MCF 10A (cell line): ENCODE data around the gene KIAA0513. TPM values are rescaled to one million over a fixed set of nuclear protein-coding genes. Genes with fewer than 3 reads are reported as not detected.

Experiments used
- BruUV-seq: library from RNA; stranded (reverse); fragments of 400-500 nt; replicated peaks from 2 replicates; lab custom pipeline; 2021; lab: Mats Ljungman, UMichigan
- CTCF ChIA-PET: fragments of 300-600 bp; sonication (Branson Sonifier 250); formaldehyde crosslinking; extraction: SDS; loops from one replicate; lab custom pipeline; 2021; ENCODE audit warnings: antibody characterized with exemption, inconsistent platforms; lab: Yijun Ruan, JAX
- POLR2A ChIA-PET: fragments of 300-600, 350-650 bp; sonication (Branson Sonifier 250); formaldehyde crosslinking; extraction: SDS; loops from one replicate; lab custom pipeline; 2020; ENCODE audit warnings: antibody characterized with exemption, inconsistent platforms; lab: Yijun Ruan, JAX
- DNase-seq: peaks from one replicate; pipeline ENCODE4 v3.0.0-alpha.2; 2018; ENCODE audit not compliant: unreplicated experiment
- H3K27ac Mint-ChIP-seq: one replicate; pipeline ENCODE4 v1.8.0; 2022; ENCODE audit warnings: mild to moderate bottlenecking, low read depth, mixed read lengths; ENCODE audit not compliant: unreplicated experiment
- H3K27me3 Mint-ChIP-seq: one replicate; pipeline ENCODE4 v1.8.0; 2022; ENCODE audit warnings: mixed read lengths; ENCODE audit not compliant: insufficient read depth, unreplicated experiment
- H3K36me3 Mint-ChIP-seq: one replicate; pipeline ENCODE4 v1.8.0; 2022; ENCODE audit warnings: mild to moderate bottlenecking, moderate library complexity, mixed read lengths; ENCODE audit not compliant: insufficient read depth, unreplicated experiment
- H3K4me1 Mint-ChIP-seq: one replicate; pipeline ENCODE4 v1.8.0; 2022; ENCODE audit warnings: mixed read lengths; ENCODE audit not compliant: insufficient read depth, unreplicated experiment
- H3K4me3 Mint-ChIP-seq: one replicate; pipeline ENCODE4 v1.8.0; 2022; ENCODE audit warnings: mild to moderate bottlenecking, moderate library complexity, mixed read lengths; ENCODE audit not compliant: unreplicated experiment
- H3K9me3 Mint-ChIP-seq: one replicate; pipeline ENCODE4 v1.8.0; 2022; ENCODE audit warnings: mixed read lengths; ENCODE audit not compliant: unreplicated experiment
- intact Hi-C: fragments of 100-400 bp; cut with micrococcal nuclease; formaldehyde crosslinking; loops from 2 replicates; pipeline ENCODE4 v1.14.1; 2022
- total RNA-seq: library from RNA; stranded (reverse); gene quantifications from 2 replicates; pipeline ENCODE4 v1.2.3, GENCODE V29; 2022
- TF ChIP-seq, protein P1 (sequence below): fragments of 200-600 bp; IDR thresholded peaks from one replicate; pipeline ENCODE4 v1.8.0; 2022; ENCODE audit warnings: antibody characterized with exemption, mild to moderate bottlenecking; ENCODE audit not compliant: unreplicated experiment

KIAA0513 gene
- total RNA-seq, 1 experiment from 2014 or later = 4.2 TPM

DNA sequence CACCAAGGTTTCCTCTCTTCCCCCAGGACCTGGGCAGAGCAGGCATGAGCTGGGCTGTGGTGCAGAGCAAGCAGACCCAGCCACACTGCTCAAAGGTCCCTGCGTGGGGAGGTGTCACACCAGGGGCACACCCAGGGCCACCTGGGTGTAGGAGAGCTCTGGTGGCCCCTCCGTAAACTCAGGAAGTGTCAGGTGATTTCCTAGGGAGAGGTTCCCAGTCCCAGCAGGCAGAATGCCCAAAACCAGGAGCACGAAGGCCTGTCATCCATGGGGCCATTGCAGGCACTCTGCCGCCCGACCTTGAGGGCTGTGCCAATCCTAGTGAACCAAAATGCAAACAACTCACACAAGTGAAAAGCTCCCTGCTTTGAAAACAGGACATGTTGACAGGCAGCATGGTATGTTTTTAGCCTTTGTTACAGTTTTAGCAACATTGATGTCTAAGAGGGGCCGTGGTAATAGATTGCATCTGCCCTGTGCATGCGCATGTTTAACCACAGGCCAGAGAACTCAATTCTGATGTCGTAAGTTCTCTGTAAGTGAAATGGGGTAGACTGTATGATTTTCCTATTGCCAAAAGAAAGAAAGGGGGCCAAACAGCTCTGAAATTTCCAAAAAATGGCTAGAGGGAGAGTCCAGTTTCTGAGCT, 63.4 kb downstream of the KIAA0513 start:
- intact Hi-C loops = no loop called here

DNA sequence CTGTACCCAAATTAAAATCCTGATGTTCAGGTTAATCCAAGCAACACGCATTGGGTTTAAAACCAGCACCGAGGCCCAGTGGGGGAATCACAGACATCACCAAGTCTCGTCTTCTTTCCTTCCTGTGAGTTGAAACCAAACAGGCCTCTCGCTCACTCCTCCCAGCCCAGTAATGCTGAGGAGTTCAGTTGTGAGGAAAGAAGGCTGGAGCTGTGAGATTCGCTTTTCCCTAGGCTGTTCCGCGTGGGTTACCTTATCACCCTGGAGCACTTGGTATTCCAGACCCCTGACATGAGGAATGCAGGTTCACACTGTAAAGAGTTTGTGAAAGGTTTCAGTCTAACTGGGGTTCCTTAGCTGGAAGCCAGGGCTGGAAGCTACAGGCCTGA, 63.9 kb downstream of the KIAA0513 start:
- H3K27ac Mint-ChIP-seq = no peak overlapping the region
- no peaks in the 10 kb centered on the region for H3K4me1 Mint-ChIP-seq
- ChIA-PET POLR2A (no interaction called here), CTCF (interaction anchor here (0.5 to 0.7 kb wide), 4 partner anchors 14 to 177 kb away, joined by 3 to 4 read pairs (median 4); no protein-coding TSS in a partner anchor)
- peaks cover 4% of the 10 kb centered on the region for H3K36me3 Mint-ChIP-seq
- H3K27me3 Mint-ChIP-seq = peaks cover 12% of the 10 kb centered on the region
- no peak for DNase-seq
- TF ChIP-seq, protein P1, sequence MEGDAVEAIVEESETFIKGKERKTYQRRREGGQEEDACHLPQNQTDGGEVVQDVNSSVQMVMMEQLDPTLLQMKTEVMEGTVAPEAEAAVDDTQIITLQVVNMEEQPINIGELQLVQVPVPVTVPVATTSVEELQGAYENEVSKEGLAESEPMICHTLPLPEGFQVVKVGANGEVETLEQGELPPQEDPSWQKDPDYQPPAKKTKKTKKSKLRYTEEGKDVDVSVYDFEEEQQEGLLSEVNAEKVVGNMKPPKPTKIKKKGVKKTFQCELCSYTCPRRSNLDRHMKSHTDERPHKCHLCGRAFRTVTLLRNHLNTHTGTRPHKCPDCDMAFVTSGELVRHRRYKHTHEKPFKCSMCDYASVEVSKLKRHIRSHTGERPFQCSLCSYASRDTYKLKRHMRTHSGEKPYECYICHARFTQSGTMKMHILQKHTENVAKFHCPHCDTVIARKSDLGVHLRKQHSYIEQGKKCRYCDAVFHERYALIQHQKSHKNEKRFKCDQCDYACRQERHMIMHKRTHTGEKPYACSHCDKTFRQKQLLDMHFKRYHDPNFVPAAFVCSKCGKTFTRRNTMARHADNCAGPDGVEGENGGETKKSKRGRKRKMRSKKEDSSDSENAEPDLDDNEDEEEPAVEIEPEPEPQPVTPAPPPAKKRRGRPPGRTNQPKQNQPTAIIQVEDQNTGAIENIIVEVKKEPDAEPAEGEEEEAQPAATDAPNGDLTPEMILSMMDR = no peak
- no peaks in the 10 kb centered on the region for H3K9me3 Mint-ChIP-seq
- H3K4me3 Mint-ChIP-seq = no peak overlapping the region
- BruUV-seq = no TSS peak
- intact Hi-C loops = no loop called here

More for the DNA sequence above, 63.4 kb downstream of the KIAA0513 start:
- Mint-ChIP-seq H3K9me3 (no peaks in the 10 kb centered on the region), H3K4me1 (no peaks in the 10 kb centered on the region), H3K4me3 (no peak overlapping the region), H3K27me3 (peaks cover 12% of the 10 kb centered on the region), H3K36me3 (peaks cover 4% of the 10 kb centered on the region), H3K27ac (no peak overlapping the region)
- ChIA-PET POLR2A (no interaction called here), CTCF (interaction anchor here (0.6 to 0.7 kb wide), 3 partner anchors 20 to 177 kb away, joined by 3 read pairs; no protein-coding TSS in a partner anchor)
- TF ChIP-seq, protein P1 = no peak
- BruUV-seq = no TSS peak
- no peak for DNase-seq

DNA sequence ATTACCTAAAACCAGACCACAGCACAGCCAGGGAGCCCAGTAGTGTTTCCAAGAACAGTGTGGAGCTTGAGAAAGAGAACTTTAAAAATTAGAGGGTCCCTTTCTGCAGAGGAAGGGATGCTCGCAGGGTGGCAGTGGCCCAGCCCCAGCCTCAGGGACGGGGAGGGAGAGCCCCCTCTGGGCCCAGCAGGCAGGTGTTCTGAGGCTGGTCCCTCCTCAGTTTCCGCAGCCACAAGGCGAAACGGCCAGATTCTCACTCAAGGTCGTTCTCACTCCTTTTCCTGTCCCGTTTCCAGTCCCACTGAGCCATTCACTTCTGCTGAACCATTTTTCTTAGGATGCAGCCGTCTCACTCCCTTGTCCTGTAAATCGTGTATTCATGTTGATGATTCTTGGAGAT, 64.7 kb downstream of the KIAA0513 start:
- TF ChIP-seq, protein P1 = no peak
- no TSS peak for BruUV-seq

DNA sequence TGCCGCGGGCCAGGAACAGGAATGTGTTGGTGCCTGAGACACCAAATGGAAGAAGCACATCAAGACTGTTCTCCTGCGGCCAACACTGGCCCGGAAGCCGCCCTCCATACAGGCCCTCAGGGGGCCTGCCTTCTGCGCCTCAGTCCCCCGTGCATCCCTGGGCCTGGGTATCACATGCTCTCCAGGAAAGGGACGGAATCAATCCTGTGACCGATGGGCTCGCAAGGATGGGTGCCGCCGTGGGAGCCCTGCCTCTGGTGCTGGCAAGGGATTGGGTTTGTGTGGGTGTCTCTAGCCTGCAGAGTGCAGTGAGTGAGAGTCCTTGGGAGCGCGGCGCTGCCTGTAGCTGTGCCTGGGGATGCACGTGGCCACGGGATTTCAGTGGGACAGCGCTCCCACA, 65.3 kb downstream of the KIAA0513 start:
- DNase-seq = no peak
- POLR2A ChIA-PET = no interaction called here
- H3K27ac Mint-ChIP-seq = no peak overlapping the region
- H3K4me3 Mint-ChIP-seq = no peak overlapping the region
- intact Hi-C loops = no loop called here
- no peaks in the 10 kb centered on the region for H3K9me3 Mint-ChIP-seq
- peaks cover 4% of the 10 kb centered on the region for H3K36me3 Mint-ChIP-seq
- H3K4me1 Mint-ChIP-seq = no peaks in the 10 kb centered on the region
- H3K27me3 Mint-ChIP-seq = peaks cover 12% of the 10 kb centered on the region
- CTCF ChIA-PET = interaction anchor here (0.7 kb wide), 1 partner anchor 635 kb away, joined by 3 read pairs; no protein-coding TSS in a partner anchor
- TF ChIP-seq, protein P1 = no peak
- no TSS peak for BruUV-seq

More for the DNA sequence above, 64.7 kb downstream of the KIAA0513 start:
- Mint-ChIP-seq H3K27ac (no peak overlapping the region), H3K4me1 (no peaks in the 10 kb centered on the region), H3K4me3 (no peak overlapping the region), H3K36me3 (peaks cover 4% of the 10 kb centered on the region), H3K27me3 (peaks cover 12% of the 10 kb centered on the region), H3K9me3 (no peaks in the 10 kb centered on the region)
- ChIA-PET POLR2A (interaction anchor here (0.5 kb wide), 1 partner anchor 196 kb away, joined by 3 read pairs; no protein-coding TSS in a partner anchor), CTCF (interaction anchor here (0.5 to 0.7 kb wide), 3 partner anchors 13 to 635 kb away, joined by 3 to 4 read pairs (median 4); no protein-coding TSS in a partner anchor)
- no peak for DNase-seq
- intact Hi-C loops = no loop called here
